ENCODE data around the gene IQUB.

Gene IQUB

DNA sequence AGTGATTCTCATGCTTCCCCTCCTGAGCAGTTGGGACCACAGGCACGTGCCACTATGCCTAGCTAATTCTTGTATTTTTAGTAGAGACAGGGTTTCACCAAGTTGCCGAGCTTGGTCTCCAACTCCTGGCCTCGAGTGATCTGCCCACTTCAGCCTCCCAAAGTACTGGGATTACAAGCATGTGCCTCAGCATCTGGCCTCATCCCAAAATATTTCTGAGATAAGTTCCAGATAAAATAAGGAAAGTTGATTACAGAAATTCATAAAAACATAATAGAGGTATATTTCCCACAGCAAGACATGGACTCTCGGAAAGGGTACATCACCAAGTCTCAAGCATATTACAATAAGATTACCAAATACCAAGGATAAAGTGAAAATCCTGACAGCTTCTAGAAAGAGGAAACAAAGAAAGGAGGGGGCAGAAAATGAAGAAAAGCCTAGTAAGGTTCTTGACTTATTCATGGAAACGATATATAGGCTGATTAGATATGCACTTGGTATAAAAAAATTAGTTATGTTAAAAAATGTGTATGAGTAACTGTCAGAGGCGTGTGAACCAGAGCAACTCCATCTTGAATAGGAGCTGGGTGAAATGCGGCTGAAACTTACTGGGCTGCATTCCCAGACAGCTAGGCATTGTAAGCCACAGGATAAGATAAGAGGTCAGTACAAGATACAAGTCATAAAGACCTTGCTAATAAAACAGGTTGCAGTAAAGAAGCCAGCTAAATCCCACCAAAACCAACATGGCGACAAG is 35.0 kb downstream of the IQUB start:
- TF ChIP-seq CTCF (IDR thresholded peaks at IDR 0.05; ENCODE audit: borderline replicate concordance, extremely low read depth, low read length, poor library complexity, severe bottlenecking) (no peak), EZH2 (IDR thresholded peaks at IDR 0.05; ENCODE audit: borderline replicate concordance, low read depth, low read length, severe bottlenecking) (no peak)
- Histone ChIP-seq H3K27me3 (ENCODE audit: insufficient read depth, low read length, poor library complexity) (no peaks in the 10 kb centered on the region), H3K79me2 (ENCODE audit: insufficient read depth, low read length) (no peaks in the 10 kb centered on the region), H3K27ac (ENCODE audit: low read length) (no peak overlapping the region), H2AFZ (ENCODE audit: low read depth, low read length) (no peak overlapping the region), H3K4me2 (ENCODE audit: insufficient read depth, low read length) (no peak overlapping the region), H3K9ac (ENCODE audit: low read depth, low read length) (no peak overlapping the region), H3K4me3 (ENCODE audit: low read depth in 1 of 2, low read length in 2 of 2) (no peak overlapping the region), H3K9me3 (ENCODE audit: insufficient read depth, low read length, severe bottlenecking) (no peaks in the 10 kb centered on the region), H3K4me1 (ENCODE audit: insufficient read depth, low read length) (no peaks in the 10 kb centered on the region), H3K36me3 (ENCODE audit: insufficient read depth, low read length) (no peaks in the 10 kb centered on the region), H4K20me1 (ENCODE audit: insufficient read depth, low read length) (no peaks in the 10 kb centered on the region)
- ATAC-seq (ENCODE audit: insufficient read depth, low read depth), result no peak
- no peak for DNase-seq

- no peaks in the 10 kb centered on the region for H3K36me3 ChIP-seq (ENCODE audit: insufficient read depth, low read length)
- no peaks in the 10 kb centered on the region for H3K4me1 ChIP-seq (ENCODE audit: insufficient read depth, low read length)
- H3K9me3 ChIP-seq (ENCODE audit: insufficient read depth, low read length, severe bottlenecking), result no peaks in the 10 kb centered on the region
- H3K27me3 ChIP-seq (ENCODE audit: insufficient read depth, low read length, poor library complexity), result no peaks in the 10 kb centered on the region
- no peak for ATAC-seq (ENCODE audit: insufficient read depth, low read depth)
- H3K79me2 ChIP-seq (ENCODE audit: insufficient read depth, low read length), result no peaks in the 10 kb centered on the region
- H3K27ac ChIP-seq (ENCODE audit: low read length), result no peak overlapping the region
- no peak overlapping the region for H3K9ac ChIP-seq (ENCODE audit: low read depth, low read length)
- H3K4me2 ChIP-seq (ENCODE audit: insufficient read depth, low read length), result no peak overlapping the region
- TF ChIP-seq CTCF (IDR thresholded peaks at IDR 0.05; ENCODE audit: borderline replicate concordance, extremely low read depth, low read length, poor library complexity, severe bottlenecking) (no peak), EZH2 (IDR thresholded peaks at IDR 0.05; ENCODE audit: borderline replicate concordance, low read depth, low read length, severe bottlenecking) (no peak)
- H4K20me1 ChIP-seq (ENCODE audit: insufficient read depth, low read length), result no peaks in the 10 kb centered on the region
- no peak for DNase-seq
- H2AFZ ChIP-seq (ENCODE audit: low read depth, low read length), result no peak overlapping the region
- H3K4me3 ChIP-seq (ENCODE audit: low read depth in 1 of 2, low read length in 2 of 2), result no peak overlapping the region
Observed at GRCh38 chr7:123498601-123499000, 35.8 kb downstream of the IQUB start.

GRCh38 chr7:123498031-123498430 is 36.4 kb downstream of the IQUB start:
- DNase-seq (no peak), ATAC-seq (ENCODE audit: insufficient read depth, low read depth) (no peak)
- no peak overlapping the region for H2AFZ ChIP-seq (ENCODE audit: low read depth, low read length)
- H3K9me3 ChIP-seq (ENCODE audit: insufficient read depth, low read length, severe bottlenecking), result no peaks in the 10 kb centered on the region
- no peak for TF ChIP-seq CTCF (IDR thresholded peaks at IDR 0.05; ENCODE audit: borderline replicate concordance, extremely low read depth, low read length, poor library complexity, severe bottlenecking)
- no peak for TF ChIP-seq EZH2 (IDR thresholded peaks at IDR 0.05; ENCODE audit: borderline replicate concordance, low read depth, low read length, severe bottlenecking)
- H4K20me1 ChIP-seq (ENCODE audit: insufficient read depth, low read length), result no peaks in the 10 kb centered on the region
- no peaks in the 10 kb centered on the region for H3K27me3 ChIP-seq (ENCODE audit: insufficient read depth, low read length, poor library complexity)
- no peaks in the 10 kb centered on the region for H3K79me2 ChIP-seq (ENCODE audit: insufficient read depth, low read length)
- H3K4me3 ChIP-seq (ENCODE audit: low read depth in 1 of 2, low read length in 2 of 2), result no peak overlapping the region
- H3K4me2 ChIP-seq (ENCODE audit: insufficient read depth, low read length), result no peak overlapping the region
- H3K36me3 ChIP-seq (ENCODE audit: insufficient read depth, low read length), result no peaks in the 10 kb centered on the region
- no peak overlapping the region for H3K9ac ChIP-seq (ENCODE audit: low read depth, low read length)
- H3K4me1 ChIP-seq (ENCODE audit: insufficient read depth, low read length), result no peaks in the 10 kb centered on the region
- H3K27ac ChIP-seq (ENCODE audit: low read length), result no peak overlapping the region
